ENCODE results near the gene GPANK1. TPM values are rescaled to one million over a fixed set of nuclear protein-coding genes. Genes with fewer than 3 reads are reported as not detected.

Gene GPANK1
- total and polyA plus RNA-seq, 2 of the 4 experiments (the other 2 are of a cell fraction): 6.1 to 13.8 TPM

GRCh38 chr6:31632279-31632946 lies 32.4 kb downstream of the GPANK1 start:
- no peak overlapping the region for H2AK5ac ChIP-seq (ENCODE audit: low read depth, low read length)
- H3K4ac ChIP-seq (ENCODE audit: low read depth, low read length): no peak overlapping the region
- H3K79me1 ChIP-seq (ENCODE audit: low read depth in 1 of 2, low read length in 2 of 2): peaks cover 35 to 57% of the 10 kb centered on the region in 2 experiments
- no peak overlapping the region for H3K56ac ChIP-seq (ENCODE audit: extremely low read depth, insufficient read depth, low read length)
- no peak overlapping the region for H2BK20ac ChIP-seq (ENCODE audit: low read depth, low read length)
- H3K27ac ChIP-seq (ENCODE audit: insufficient read depth, low read length): no peak overlapping the region
- H3K23ac ChIP-seq (ENCODE audit: low read depth, low read length): no peak overlapping the region
- TF ChIP-seq CEBPB (IDR thresholded peaks at IDR 0.05; ENCODE audit: low read depth, low read length) (no peak), RFX5 (IDR thresholded peaks at IDR 0.05; ENCODE audit: low read depth, low read length) (no peak), CHD1 (IDR thresholded peaks at IDR 0.05; ENCODE audit: low read depth, low read length) (no peak), RCOR1 (IDR thresholded peaks at IDR 0.05; ENCODE audit: insufficient replicate concordance, low read length) (no peak), CTCF (conservative IDR thresholded peaks at IDR 0.05; ENCODE audit: low read depth, low read length) (no peak), BHLHE40 (IDR thresholded peaks at IDR 0.05; ENCODE audit: low read depth, low read length) (no peak), MXI1 (IDR thresholded peaks at IDR 0.05; ENCODE audit: borderline replicate concordance, low read depth, low read length) (no peak), MAFK (IDR thresholded peaks at IDR 0.05; ENCODE audit: low read depth, low read length) (no peak), RAD21 (IDR thresholded peaks at IDR 0.05; ENCODE audit: low read length) (no peak), USF2 (IDR thresholded peaks at IDR 0.05; ENCODE audit: low read depth, low read length) (no peak), POLR2A (IDR thresholded peaks at IDR 0.05; ENCODE audit: low read depth, low read length) (no peak)
- no peak overlapping the region for H3K14ac ChIP-seq (replicated peaks; ENCODE audit: low read depth, low read length)
- no peaks in the 10 kb centered on the region for H3K9me1 ChIP-seq (ENCODE audit: insufficient read depth, low read length)
- DNase-seq (no peak), ATAC-seq (ENCODE audit: low read depth) (no peak)
- no peak overlapping the region for H4K5ac ChIP-seq (ENCODE audit: low read depth, low read length)
- no peak overlapping the region for H4K8ac ChIP-seq (ENCODE audit: low read depth in 2 of 2, low read length in 2 of 2)
- dilution Hi-C loops (cut with HindIII; ENCODE audit: low sequenced_read_pairs, unreplicated experiment) (no loop called here), in situ Hi-C loops (cut with MboI; ENCODE audit: low sequenced_read_pairs) (no loop called here), intact Hi-C loops (cut with micrococcal nuclease) (no loop called here)
- no peaks in the 10 kb centered on the region for H3K27me3 ChIP-seq (ENCODE audit: control insufficient read depth, insufficient read depth, low read length)
- no peak overlapping the region for H3K9ac ChIP-seq (ENCODE audit: low read depth, low read length)
- CTCF ChIA-PET: no interaction called here
- peaks cover 26% of the 10 kb centered on the region for H4K20me1 ChIP-seq (ENCODE audit: insufficient read depth, low read length)
- H3K18ac ChIP-seq (ENCODE audit: low read depth, low read length): no peak overlapping the region
- H3K9me3 ChIP-seq (ENCODE audit: control insufficient read depth, insufficient read depth, low read length): no peaks in the 10 kb centered on the region
- H2AK9ac ChIP-seq (replicated peaks; ENCODE audit: low read depth, low read length, poor library complexity): peak overlapping the region; percentile 15
- peaks cover 93% of the 10 kb centered on the region for H3K36me3 ChIP-seq (ENCODE audit: control insufficient read depth, insufficient read depth, low read length)
- no peak overlapping the region for H3K4me3 ChIP-seq (ENCODE audit: insufficient read depth, low read depth, low read length)
- 89% methylated on average over 14 of the region's 26 CpGs; no CpG with 5 or more reads in 1 of the 2 experiments for whole genome bisulfite sequencing, 2 experiments (ENCODE audit: extremely low coverage in 2 of 2, insufficient read length in 1 of 2)
- H3K4me2 ChIP-seq (ENCODE audit: low read depth, low read length): no peak overlapping the region
- no peak overlapping the region for H2BK120ac ChIP-seq (ENCODE audit: low read depth, low read length)
- POLR2A ChIA-PET (ENCODE audit: unreplicated experiment): no interaction called here
- H4K91ac ChIP-seq (ENCODE audit: insufficient read depth, low read depth, low read length): no peak overlapping the region
- H2BK15ac ChIP-seq (ENCODE audit: low read depth, low read length): no peak overlapping the region
- no peaks in the 10 kb centered on the region for H3K4me1 ChIP-seq (ENCODE audit: control insufficient read depth, insufficient read depth, low read length)
- peak overlapping the region; percentile 13 for H2AFZ ChIP-seq (replicated peaks; ENCODE audit: low read length, poor library complexity)
- H2BK5ac ChIP-seq (ENCODE audit: low read depth, low read length, poor library complexity, severe bottlenecking): no peak overlapping the region
- no TSS peak for BruUV-seq (replicated peaks)

All from IMR-90 (cell line).